Kidney (tissue), 14 donors: ENCODE results near the gene CALR3. TPM values are rescaled to one million over a fixed set of nuclear protein-coding genes. Genes with fewer than 3 reads are reported as not detected.

ENCODE experiments used
- DNase-seq, 5 donors: peaks; one replicate each; pipeline ENCODE4 v3.0.0-alpha.2; 2013 to 2020
- FAIRE-seq: peaks from 2 replicates; lab custom pipeline; 2012; peaks lifted over from hg19 to GRCh38; lab: Jason Lieb, UNC
- H3K27ac ChIP-seq, 2 donors: one replicate each; pipeline ENCODE4 v1.7.0; 2013; ENCODE audit warnings: low read depth in 2 of 2, low read length in 2 of 2, inconsistent platforms in 1 of 2
- H3K27me3 ChIP-seq: one replicate; pipeline ENCODE4 v1.7.1; 2013; ENCODE audit warnings: low read length, inconsistent platforms; ENCODE audit not compliant: control insufficient read depth, insufficient read depth
- H3K36me3 ChIP-seq, 3 donors: one replicate each; pipeline versions ENCODE4 v1.7.0 to v1.7.1; 2013; ENCODE audit warnings: low read length in 3 of 3, control low read depth in 1 of 3, inconsistent platforms in 1 of 3; ENCODE audit not compliant: insufficient read depth in 3 of 3, control insufficient read depth in 2 of 3
- H3K4me1 ChIP-seq, 3 donors: one replicate each; pipeline versions ENCODE4 v1.7.0 to v1.7.1; 2013; ENCODE audit warnings: low read length in 3 of 3, inconsistent platforms in 1 of 3, low read depth in 1 of 3; ENCODE audit not compliant: control insufficient read depth in 2 of 3, insufficient read depth in 2 of 3
- H3K4me3 ChIP-seq, 3 donors: one replicate each; pipeline versions ENCODE4 v1.7.0 to v1.8.1; 2013; ENCODE audit warnings: low read length in 3 of 3, control low read depth in 1 of 3, inconsistent platforms in 1 of 3
- H3K9ac ChIP-seq, 3 donors: one replicate each; pipeline versions ENCODE4 v1.7.0 to v1.7.1; 2013; ENCODE audit warnings: low read length in 3 of 3, control low read depth in 1 of 3, inconsistent platforms in 1 of 3
- H3K9me3 ChIP-seq, 3 donors: one replicate each; pipeline versions ENCODE4 v1.7.0 to v1.7.1; 2013; ENCODE audit warnings: low read length in 3 of 3, control low read depth in 1 of 3, inconsistent platforms in 1 of 3; ENCODE audit not compliant: control insufficient read depth in 2 of 3, insufficient read depth in 1 of 3
- CTCF ChIP-seq: IDR thresholded peaks from 3 replicates; pipeline ENCODE4 v1.5.1; 2012; ENCODE audit warnings: mild to moderate bottlenecking, moderate library complexity, borderline replicate concordance; ENCODE audit not compliant: insufficient read depth; ENCODE audit errors: extremely low read depth
- intact Hi-C: fragments of 100-400 bp; cut with DNase I; formaldehyde crosslinking; loops from one replicate; pipeline ENCODE4 v1.11.1; 2022
- polyA plus RNA-seq: library from polyadenylated mRNA; stranded (reverse); fragments of 350-450 nt; fragmentation: Illumina TruSeq; extraction: RNeasy Lipid Tissue Mini Kit (QIAGEN cat#74804); gene quantifications from one replicate; pipeline ENCODE4 v1.2.3, GENCODE V29; 2014; ENCODE audit warnings: low read depth, low replicate concordance; ENCODE audit not compliant: insufficient read depth
- total RNA-seq: library from RNA; stranded (reverse); fragmentation: NEBNext Ultra II Directional; extraction: Animal tissue kit (Norgen Biotek cat#: 25700); gene quantifications from one replicate; pipeline ENCODE4 v1.2.1, GENCODE V29; 2021
- donor health status: control.
- donor health status: control.
- donor health status: control.
- donor health status: control.
- donor health status: control.
- donor health status: DM: yes; HTN: yes; CAD: no.
- donor health status: Normal renal cell carcinoma (clear cell type).

CALR3 gene
- total and polyA plus RNA-seq, 2 donors from 2014 or later: not detected

- H3K9ac ChIP-seq: no peak overlapping the region
- no peak overlapping the region for H3K27ac ChIP-seq
- intact Hi-C loops: no loop called here
- DNase-seq (no peak), FAIRE-seq (no peak)
- H3K27me3 ChIP-seq: no peaks in the 10 kb centered on the region
- H3K9me3 ChIP-seq: no peaks in the 10 kb centered on the region
- no peak for TF ChIP-seq CTCF
- H3K36me3 ChIP-seq: peaks cover 5 to 62% (median 27%) of the 10 kb centered on the region in 3 donors
- H3K4me1 ChIP-seq: no peaks in the 10 kb centered on the region
- no peak overlapping the region for H3K4me3 ChIP-seq
These were observed 23.3 kb upstream of the CALR3 start for GRCh38 chr19:16519230-16519687.

- no peak overlapping the region for H3K27ac ChIP-seq
- no peak for TF ChIP-seq CTCF
- DNase-seq (no peak), FAIRE-seq (no peak)
- H3K4me3 ChIP-seq: no peak overlapping the region
- H3K9me3 ChIP-seq: no peaks in the 10 kb centered on the region
- no peaks in the 10 kb centered on the region for H3K4me1 ChIP-seq
- H3K9ac ChIP-seq: no peak overlapping the region
- peaks cover 5 to 61% (median 26%) of the 10 kb centered on the region in 3 donors for H3K36me3 ChIP-seq
- H3K27me3 ChIP-seq: no peaks in the 10 kb centered on the region
- intact Hi-C loops: no loop called here
These were observed 22.7 kb upstream of the CALR3 start for GRCh38 chr19:16518483-16519229.

- intact Hi-C loops: no loop called here
- DNase-seq (no peak), FAIRE-seq (no peak)
- Histone ChIP-seq H3K9ac (no peak overlapping the region), H3K36me3 (peaks cover 5 to 55% (median 22%) of the 10 kb centered on the region in 3 donors), H3K9me3 (no peaks in the 10 kb centered on the region), H3K4me1 (no peaks in the 10 kb centered on the region), H3K27ac (no peak overlapping the region), H3K4me3 (no peak overlapping the region), H3K27me3 (no peaks in the 10 kb centered on the region)
- TF ChIP-seq CTCF: no peak
These were observed 22.1 kb upstream of the CALR3 start for GRCh38 chr19:16518061-16518460.
